ENCODE measurements around the gene PCYT2. TPM values are rescaled to one million over a fixed set of nuclear protein-coding genes. Genes with fewer than 3 reads are reported as not detected.
A peak's percentile ranks its signal among the peaks of the same experiment; 100 is the strongest.
"Not testable (repeated sequence)": the region's sequence is repeated elsewhere in the genome, so short reads cannot be mapped to it uniquely, and the experiment has no call there.

Gene PCYT2
- total RNA-seq, 2 experiments from 2014 or later: 39.3 to 44.5 TPM

DNA sequence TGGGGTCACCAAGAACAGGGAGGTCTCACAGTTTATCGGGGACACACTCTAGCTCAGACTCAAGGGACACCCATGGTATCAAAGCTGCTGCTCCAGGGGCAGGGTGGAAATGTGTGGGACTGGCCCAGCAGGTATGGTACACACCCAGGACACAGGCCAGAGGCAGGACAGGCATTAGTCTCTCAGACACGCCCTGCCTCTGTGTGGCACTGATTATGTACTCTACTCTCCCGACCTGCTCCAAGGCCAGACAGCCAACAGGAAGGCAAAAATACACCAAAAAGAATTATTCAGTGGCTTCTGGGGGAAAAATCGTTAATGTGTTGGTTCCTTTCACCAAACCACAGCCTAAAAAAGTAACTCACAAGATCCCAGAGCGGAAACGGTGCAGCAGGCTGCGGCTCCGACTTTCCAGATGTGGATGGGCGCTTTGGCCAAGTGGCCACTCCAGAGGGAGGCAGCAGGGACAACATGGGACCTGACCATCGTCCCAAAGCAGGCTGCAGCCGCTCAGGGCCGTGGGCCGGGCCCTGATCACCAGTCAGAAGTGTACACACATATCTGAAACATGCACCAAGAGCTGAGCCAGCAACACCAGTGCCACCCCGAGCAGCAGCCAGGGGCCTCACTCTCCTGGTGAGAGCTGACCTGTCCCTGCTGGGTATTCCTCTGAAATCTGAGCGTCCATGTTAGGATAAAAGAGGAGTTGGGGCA is 7.8 kb upstream of the PCYT2 start:
- H3K36me3 Mint-ChIP-seq: peaks cover 4% of the 10 kb centered on the region
- ATAC-seq (ENCODE audit: low read depth) (no peak), DNase-seq (no peak)
- no peaks in the 10 kb centered on the region for H3K9me3 Mint-ChIP-seq
- POLR2A ChIA-PET: no interaction called here
- H3K27me3 Mint-ChIP-seq: no peaks in the 10 kb centered on the region
- H3K4me3 Mint-ChIP-seq: no peak overlapping the region
- H3K4me1 Mint-ChIP-seq: peaks cover 17% of the 10 kb centered on the region
- peak overlapping the region; percentile 43 for H3K27ac Mint-ChIP-seq

DNA sequence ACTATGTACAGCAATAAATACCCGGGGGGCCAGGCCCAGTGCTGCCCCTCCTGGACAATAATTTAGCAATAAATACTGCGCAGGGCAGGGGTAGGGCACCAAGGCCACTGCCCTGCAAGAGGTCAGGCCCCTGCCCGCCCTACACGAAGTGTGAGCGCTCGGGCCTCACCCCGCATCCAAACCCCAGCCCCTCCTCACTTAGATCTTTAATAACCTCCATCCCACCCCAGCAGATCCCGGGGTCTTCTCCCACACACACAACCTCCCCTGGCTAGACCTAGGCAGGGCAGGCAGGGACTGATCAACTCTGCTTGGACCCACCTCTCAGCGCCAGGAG is 7.1 kb upstream of the PCYT2 start:
- DNase-seq, POLR2A ChIA-PET, H3K36me3 Mint-ChIP-seq, H3K27me3 Mint-ChIP-seq, H3K9me3 Mint-ChIP-seq: not testable (repeated sequence)
- Mint-ChIP-seq H3K27ac (peak overlapping the region; percentile 86), H3K4me1 (peaks cover 17% of the 10 kb centered on the region), H3K4me3 (peak overlapping the region; percentile 91)
- peak; percentile 13 for ATAC-seq (ENCODE audit: low read depth)

DNA sequence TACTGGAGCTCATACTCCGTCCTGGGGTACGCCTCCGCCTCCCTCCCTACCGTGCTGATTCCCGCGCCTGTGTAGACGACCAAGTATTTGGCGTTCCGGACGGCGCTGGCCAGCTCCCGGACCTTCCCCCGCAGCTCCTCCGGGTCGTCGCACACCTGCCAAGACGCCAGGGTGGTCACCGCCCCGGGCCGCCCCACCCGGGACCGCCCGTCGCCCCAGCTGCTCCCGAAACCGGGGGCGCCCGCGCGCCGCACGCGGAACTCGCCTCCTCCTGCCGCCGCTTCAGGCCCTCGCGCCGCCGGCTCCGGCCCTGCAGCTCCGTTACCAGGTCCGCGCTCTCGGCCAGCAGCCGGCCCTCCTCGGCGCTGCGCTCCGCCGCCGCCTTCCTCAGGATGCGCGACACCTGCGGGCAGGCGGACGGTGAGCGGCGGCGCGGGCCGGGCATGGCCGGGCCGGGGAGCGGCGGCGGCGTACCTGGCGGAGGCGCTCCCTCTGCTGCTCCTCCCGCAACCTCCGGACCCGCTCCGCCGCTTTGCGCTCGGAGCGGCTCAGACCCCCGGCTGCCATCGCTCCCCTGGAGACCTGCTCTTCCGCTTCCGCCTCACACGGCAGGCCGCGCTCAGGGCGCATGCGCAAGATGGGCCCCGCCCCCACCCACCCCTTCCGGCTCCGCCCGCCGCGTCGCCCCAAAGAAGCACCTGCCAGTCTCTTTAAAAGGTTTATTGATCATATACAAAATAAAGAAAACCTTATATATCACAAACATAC is 6.5 kb upstream of the PCYT2 start, which contains the start of gene SIRT7:
TSS of gene SIRT7 (minus strand) at position 612 of the 768 bp plus-strand sequence. CDS start at position 567, 45 bp downstream.
- ATAC-seq (ENCODE audit: low read depth): peak; percentile 84
- peak within 1 kb of the TSS; percentile 86 for H3K27ac Mint-ChIP-seq
- H3K4me1 Mint-ChIP-seq: peaks cover 17% of the 10 kb centered on the region
- no peaks in the 10 kb centered on the region for H3K9me3 Mint-ChIP-seq
- H3K36me3 Mint-ChIP-seq: peaks cover 9% of the 10 kb centered on the region
- H3K27me3 Mint-ChIP-seq: no peaks in the 10 kb centered on the region
- peak within 1 kb of the TSS; percentile 91 for H3K4me3 Mint-ChIP-seq
- DNase-seq: peak; percentile 87
- POLR2A ChIA-PET: interaction anchor here (0.8 to 1.5 kb wide), 6 partner anchors 10 to 47 kb away, joined by 3 to 20 read pairs (median 6); partner anchors contain the start of genes ALYREF, ANAPC11, ARHGDIA and MAFG

DNA sequence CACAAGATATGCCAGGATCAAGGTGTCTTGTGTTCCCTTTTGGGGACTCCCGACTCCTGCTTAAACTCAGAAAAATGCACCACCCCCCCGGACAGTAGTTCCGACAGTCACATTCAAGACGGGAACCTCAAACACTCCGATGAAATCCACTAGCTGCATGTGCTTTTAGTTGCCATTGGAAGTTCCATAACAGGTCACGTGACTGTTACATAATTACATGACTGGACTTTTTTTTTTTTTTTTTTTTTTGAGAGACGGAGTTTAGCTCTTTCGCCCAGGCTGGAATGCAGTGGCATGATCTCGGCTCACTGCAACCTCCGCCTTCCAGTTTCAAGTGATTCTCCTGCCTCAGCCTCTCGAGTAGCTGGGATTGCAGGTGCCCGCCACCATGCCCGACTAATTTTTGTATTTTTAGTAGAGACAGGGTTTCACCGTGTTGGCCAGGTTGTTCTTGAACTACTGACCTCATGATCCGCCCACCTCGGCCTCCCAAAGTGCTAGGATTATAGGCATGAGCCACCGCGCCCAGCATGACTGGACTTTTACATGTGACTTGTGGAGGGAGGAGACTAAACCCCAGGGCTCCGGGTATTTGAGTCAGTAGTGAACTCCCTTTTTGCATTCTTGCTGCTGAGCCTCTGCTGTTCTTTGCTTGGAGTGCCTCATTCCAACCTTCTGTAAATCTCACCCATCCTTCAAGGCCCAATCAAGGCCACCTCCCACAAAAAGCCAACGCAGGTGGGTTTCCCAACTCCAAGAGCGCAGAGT is 5.2 kb upstream of the PCYT2 start:
- H3K36me3 Mint-ChIP-seq: peaks cover 9% of the 10 kb centered on the region
- peaks cover 20% of the 10 kb centered on the region for H3K4me1 Mint-ChIP-seq
- DNase-seq (no peak), ATAC-seq (ENCODE audit: low read depth) (no peak)
- H3K4me3 Mint-ChIP-seq: peak overlapping the region; percentile 89
- H3K27me3 Mint-ChIP-seq: no peaks in the 10 kb centered on the region
- POLR2A ChIA-PET: interaction anchor here (0.6 to 1.5 kb wide), 5 partner anchors 11 to 90 kb away, joined by 3 to 20 read pairs (median 6); partner anchors contain the start of genes ALYREF, ANAPC11 and MAFG
- no peaks in the 10 kb centered on the region for H3K9me3 Mint-ChIP-seq
- H3K27ac Mint-ChIP-seq: peak overlapping the region; percentile 8

DNA sequence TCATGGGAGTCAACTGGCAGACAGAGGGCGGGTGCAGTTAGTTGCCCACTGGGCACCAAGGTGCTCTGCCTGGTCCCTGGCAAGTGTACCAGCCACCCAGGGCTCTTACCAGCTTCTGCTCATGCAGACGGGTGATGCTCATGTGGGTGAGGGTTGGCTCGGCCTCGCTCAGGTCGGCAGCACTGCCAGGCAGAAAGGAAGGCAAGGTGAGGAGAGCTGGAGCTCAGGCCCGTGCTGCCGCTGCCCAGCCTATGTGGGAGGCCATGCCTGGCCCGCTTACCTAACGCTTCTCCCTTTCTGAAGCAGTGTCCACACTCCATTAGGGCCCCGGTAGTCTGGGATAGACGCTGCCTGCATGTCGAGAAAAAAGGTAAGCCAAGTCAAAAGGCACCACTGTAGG is 4.1 kb upstream of the PCYT2 start:
- Mint-ChIP-seq H3K9me3 (no peaks in the 10 kb centered on the region), H3K4me1 (peaks cover 20% of the 10 kb centered on the region), H3K36me3 (peaks cover 9% of the 10 kb centered on the region), H3K27ac (no peak overlapping the region), H3K27me3 (no peaks in the 10 kb centered on the region), H3K4me3 (no peak overlapping the region)
- DNase-seq (no peak), ATAC-seq (ENCODE audit: low read depth) (no peak)
- POLR2A ChIA-PET: no interaction called here

DNA sequence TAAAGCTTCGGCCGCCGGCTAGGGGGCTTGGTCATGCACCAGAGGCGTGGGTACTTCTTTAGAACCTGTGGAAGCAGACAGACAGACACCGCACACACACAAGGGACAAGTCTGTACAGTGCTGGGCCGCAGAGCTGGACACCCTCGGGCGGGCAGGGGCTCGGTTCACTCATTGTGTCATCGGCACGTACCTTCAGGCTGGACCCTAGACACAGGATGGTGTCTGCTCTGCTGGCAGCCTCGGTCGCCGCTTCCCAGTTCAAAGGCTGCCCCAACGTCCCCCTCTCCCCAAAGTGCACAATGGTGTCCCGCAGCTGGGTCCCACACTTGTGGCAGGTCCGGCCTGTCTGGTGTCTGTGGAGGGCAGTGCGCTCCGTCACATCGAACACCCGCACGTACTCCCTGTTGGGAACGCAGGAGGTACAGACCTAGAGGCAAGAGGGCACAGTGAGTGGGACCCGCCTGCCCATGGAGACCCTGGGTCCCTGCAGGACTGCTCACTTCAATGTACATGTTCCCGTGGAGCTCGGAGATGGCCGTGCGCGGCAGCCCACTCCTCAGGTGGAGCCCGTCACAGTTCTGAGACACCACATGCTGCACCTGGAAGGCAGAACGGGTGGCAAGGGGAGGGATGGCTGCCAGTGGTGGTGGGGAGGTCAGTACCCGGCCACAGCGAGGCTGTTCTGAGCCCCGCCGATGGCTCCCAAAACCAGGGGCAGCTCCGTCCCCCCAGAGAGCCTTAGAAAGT is 3.1 kb upstream of the PCYT2 start:
- Mint-ChIP-seq H3K27me3 (no peaks in the 10 kb centered on the region), H3K27ac (no peak overlapping the region), H3K36me3 (peaks cover 9% of the 10 kb centered on the region), H3K4me1 (peaks cover 22% of the 10 kb centered on the region), H3K9me3 (no peaks in the 10 kb centered on the region), H3K4me3 (no peak overlapping the region)
- POLR2A ChIA-PET: interaction anchor here (0.8 kb wide), 1 partner anchor 13 kb away, joined by 4 read pairs; the partner anchor contains the start of gene MAFG
- no peak for DNase-seq
- no peak for ATAC-seq (ENCODE audit: low read depth)

DNA sequence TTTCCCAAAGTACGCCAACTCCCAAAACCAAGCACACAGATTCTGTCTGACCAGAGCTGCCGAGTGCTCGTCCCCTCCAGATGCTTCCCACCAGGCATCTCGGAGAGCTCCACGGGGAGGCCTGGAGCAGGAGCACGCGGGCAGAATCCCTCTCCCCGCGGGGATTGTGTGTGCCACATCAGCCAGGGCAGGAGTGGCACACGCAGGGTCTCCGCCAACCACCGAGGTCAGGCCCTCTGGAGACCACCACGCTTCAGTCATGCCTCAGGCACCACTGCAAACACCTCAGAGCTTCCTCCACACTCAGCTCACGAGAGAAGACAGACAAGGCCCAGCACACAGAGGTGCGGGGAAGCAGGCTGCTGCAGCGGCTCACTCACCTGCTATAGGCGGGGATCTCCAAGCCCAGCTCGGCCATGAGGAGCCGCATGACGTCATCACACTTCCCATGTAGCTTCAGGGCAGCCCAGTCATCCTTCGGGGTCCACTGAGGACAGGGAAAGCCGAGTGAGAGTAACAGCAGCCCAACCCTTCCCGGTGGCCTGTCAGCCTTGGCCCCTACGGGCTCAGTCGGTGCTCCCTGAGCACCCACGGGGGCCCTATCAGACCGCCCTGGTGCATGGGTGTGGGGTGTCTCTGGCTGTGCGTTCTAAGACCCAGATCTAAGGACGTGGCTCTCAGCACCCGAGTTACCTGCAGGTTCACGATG is 2.3 kb upstream of the PCYT2 start:
- Mint-ChIP-seq H3K27ac (no peak overlapping the region), H3K36me3 (peaks cover 9% of the 10 kb centered on the region), H3K9me3 (no peaks in the 10 kb centered on the region), H3K27me3 (no peaks in the 10 kb centered on the region), H3K4me3 (no peak overlapping the region), H3K4me1 (peaks cover 21% of the 10 kb centered on the region)
- no peak for ATAC-seq (ENCODE audit: low read depth)
- DNase-seq: no peak
- POLR2A ChIA-PET: interaction anchor here (0.6 to 1.1 kb wide), 4 partner anchors 11 to 79 kb away, joined by 3 to 5 read pairs (median 4); partner anchors contain the start of genes MAFG and PPP1R27

DNA sequence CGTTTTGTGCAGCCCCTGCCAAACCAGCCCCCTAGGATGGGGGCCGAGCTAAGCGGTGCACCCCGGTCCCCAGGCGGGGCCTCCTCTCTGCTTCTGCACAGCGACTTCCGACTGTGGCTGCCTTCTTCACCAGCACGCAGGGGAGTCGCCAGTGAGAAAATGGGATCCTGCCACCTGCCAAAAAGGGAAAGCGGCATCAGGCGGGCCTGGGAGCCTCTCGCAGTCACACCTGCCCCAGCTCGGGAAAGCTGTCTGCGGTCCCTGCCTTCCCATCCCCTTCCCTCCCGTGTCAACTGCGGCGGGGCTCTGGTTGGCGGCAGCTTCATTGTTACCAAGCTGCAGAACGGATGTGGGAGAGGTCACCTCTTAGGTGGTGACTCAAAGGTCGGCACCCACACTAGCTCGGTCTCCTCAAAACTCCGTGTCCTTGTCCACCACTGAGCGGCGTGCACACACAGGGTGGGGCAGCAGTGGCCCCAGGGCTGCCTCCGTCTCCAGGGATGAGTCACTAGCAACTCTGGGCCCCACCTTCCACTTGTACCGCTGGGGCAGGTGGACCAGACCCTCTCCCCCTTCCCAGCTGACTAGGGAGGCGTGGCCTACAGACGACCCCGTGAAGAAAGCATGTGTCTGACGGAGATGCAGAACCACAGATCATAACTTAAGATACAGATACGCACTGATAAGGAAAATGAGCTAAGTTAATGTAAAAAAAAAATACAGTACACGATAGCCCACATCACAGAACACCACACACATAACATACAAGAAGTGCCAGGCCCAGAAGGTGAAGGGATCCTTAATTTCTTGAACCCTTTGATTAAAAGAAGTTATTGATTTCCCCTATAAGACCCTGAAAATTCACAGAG is 1.5 kb upstream of the PCYT2 start:
- Mint-ChIP-seq H3K36me3 (peaks cover 9% of the 10 kb centered on the region), H3K4me1 (peaks cover 17% of the 10 kb centered on the region)

DNA sequence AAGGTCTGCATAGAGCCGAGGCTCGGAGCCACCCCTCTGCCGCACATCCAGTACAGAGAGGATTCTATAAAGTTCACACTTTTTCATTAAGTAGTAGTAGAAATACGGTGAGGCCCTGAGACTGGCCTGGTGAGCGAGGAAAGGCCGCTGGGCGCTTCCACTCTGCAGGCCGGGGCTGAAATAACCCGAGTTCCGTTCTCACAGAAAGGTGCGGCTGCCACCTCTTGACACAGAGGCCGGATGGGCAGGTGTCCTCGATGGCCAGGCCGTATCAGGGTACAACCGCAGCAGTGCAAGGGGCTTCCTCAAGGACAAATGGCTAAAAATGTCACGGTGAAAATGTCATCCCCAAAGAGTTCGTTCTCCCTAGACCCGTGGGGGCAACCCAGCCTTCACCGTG is 770 bp upstream of the PCYT2 start:
- peaks cover 7% of the 10 kb centered on the region for H3K36me3 Mint-ChIP-seq
- H3K4me3 Mint-ChIP-seq: peak overlapping the region; percentile 60
- POLR2A ChIA-PET: interaction anchor here (0.5 to 1.5 kb wide), 2 partner anchors 20 to 64 kb away, joined by 4 to 5 read pairs; no protein-coding TSS in a partner anchor
- H3K27ac Mint-ChIP-seq: no peak overlapping the region
- peaks cover 13% of the 10 kb centered on the region for H3K4me1 Mint-ChIP-seq
- H3K9me3 Mint-ChIP-seq: no peaks in the 10 kb centered on the region
- ATAC-seq (ENCODE audit: low read depth): no peak
- no peaks in the 10 kb centered on the region for H3K27me3 Mint-ChIP-seq
- no peak for DNase-seq

More for the DNA sequence above, 1.5 kb upstream of the PCYT2 start:
- Mint-ChIP-seq H3K27ac (peak overlapping the region; percentile 5), H3K9me3 (no peaks in the 10 kb centered on the region), H3K27me3 (no peaks in the 10 kb centered on the region), H3K4me3 (peak overlapping the region; percentile 16)
- ATAC-seq (ENCODE audit: low read depth) (no peak), DNase-seq (no peak)
- POLR2A ChIA-PET: interaction anchor here (0.9 to 1.1 kb wide), 2 partner anchors 11 to 78 kb away, joined by 3 read pairs; partner anchors contain the start of gene PPP1R27

DNA sequence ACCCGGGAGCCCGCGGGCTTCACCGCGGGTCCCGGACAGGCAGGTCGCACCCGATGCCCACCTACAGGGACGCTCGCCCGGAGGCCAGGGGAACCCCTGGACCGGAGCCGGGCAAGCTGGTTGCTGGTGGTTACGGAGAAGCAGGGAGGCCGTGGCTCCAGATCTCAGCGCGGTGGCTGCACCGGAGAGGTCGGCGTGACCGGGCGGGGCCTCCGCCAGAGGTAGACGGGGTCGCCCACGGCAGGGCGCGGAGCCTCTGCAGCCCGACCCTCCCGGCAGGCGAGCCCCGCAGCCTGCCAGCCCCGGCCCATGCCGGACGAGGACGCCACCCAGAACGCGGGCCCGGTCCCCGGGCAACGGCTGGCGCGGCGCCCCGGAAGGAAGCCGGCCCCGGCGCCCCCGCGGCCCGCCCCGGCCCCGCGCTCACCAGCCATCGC is 341 bp downstream of the PCYT2 start:
- POLR2A ChIA-PET: interaction anchor here (1.0 to 1.5 kb wide), 2 partner anchors 13 to 18 kb away, joined by 3 to 4 read pairs; no protein-coding TSS in a partner anchor
- no peak overlapping the region for H3K27ac Mint-ChIP-seq
- peaks cover 5% of the 10 kb centered on the region for H3K36me3 Mint-ChIP-seq
- no peaks in the 10 kb centered on the region for H3K9me3 Mint-ChIP-seq
- ATAC-seq (ENCODE audit: low read depth): peak; percentile 57
- H3K27me3 Mint-ChIP-seq: no peaks in the 10 kb centered on the region
- DNase-seq: peak; percentile 57
- H3K4me3 Mint-ChIP-seq: peak overlapping the region; percentile 87
- H3K4me1 Mint-ChIP-seq: peaks cover 9% of the 10 kb centered on the region

Data from activated naive CD8-positive, alpha-beta T cell treated with anti-CD3 and anti-CD28 coated beads, Interleukin-2, amount 10 ng/mL, durations not matched to agents 7 days and 5 days (primary cell).